ENCODE data around the gene SCN11A.

GRCh38 chr3:39099242-39099641, 47.5 kb upstream of the SCN11A start:
- TF ChIP-seq SP1 (IDR thresholded peaks at IDR 0.05), result no peak
- TF ChIP-seq FOXK2 (IDR thresholded peaks at IDR 0.05), result no peak
- no peak for TF ChIP-seq BHLHE40 (IDR thresholded peaks at IDR 0.05; ENCODE audit: borderline replicate concordance)
- no peak for TF ChIP-seq PKNOX1 (IDR thresholded peaks at IDR 0.05)
- no peak for TF ChIP-seq TARDBP (IDR thresholded peaks at IDR 0.05)
- TF ChIP-seq ELF4 (IDR thresholded peaks at IDR 0.05), result no peak
- TF ChIP-seq HDGF (IDR thresholded peaks at IDR 0.05; ENCODE audit: borderline replicate concordance), result no peak
- no peak for TF ChIP-seq NFRKB (IDR thresholded peaks at IDR 0.05)
- TF ChIP-seq SUZ12 (IDR thresholded peaks at IDR 0.05), result no peak

Data from HEK293T (cell line).